ENCODE results near the gene NGLY1. TPM values are rescaled to one million over a fixed set of nuclear protein-coding genes. Genes with fewer than 3 reads are reported as not detected.

Gene NGLY1
- polyA plus RNA-seq, 1 experiment: 13.9 TPM

GRCh38 chr3:25692341-25692740 lies 90.9 kb downstream of the NGLY1 start:
- no peaks in the 10 kb centered on the region for H3K9me3 ChIP-seq (ENCODE audit: control insufficient read depth, insufficient read depth, low read length)
- H3K4me3 ChIP-seq (ENCODE audit: low read depth, low read length): no peak overlapping the region
- H3K27me3 ChIP-seq (ENCODE audit: control insufficient read depth, insufficient read depth, low read length): peaks cover 3% of the 10 kb centered on the region
- H3K27ac ChIP-seq (ENCODE audit: low read depth, low read length): no peak overlapping the region
- ChIA-PET POLR2A (no interaction called here), CTCF (no interaction called here)
- no peak for DNase-seq (ENCODE audit: low read depth, low spot score)
- TF ChIP-seq CTCF (IDR thresholded peaks at IDR 0.05; ENCODE audit: low read depth, low read length): no peak

DNA sequence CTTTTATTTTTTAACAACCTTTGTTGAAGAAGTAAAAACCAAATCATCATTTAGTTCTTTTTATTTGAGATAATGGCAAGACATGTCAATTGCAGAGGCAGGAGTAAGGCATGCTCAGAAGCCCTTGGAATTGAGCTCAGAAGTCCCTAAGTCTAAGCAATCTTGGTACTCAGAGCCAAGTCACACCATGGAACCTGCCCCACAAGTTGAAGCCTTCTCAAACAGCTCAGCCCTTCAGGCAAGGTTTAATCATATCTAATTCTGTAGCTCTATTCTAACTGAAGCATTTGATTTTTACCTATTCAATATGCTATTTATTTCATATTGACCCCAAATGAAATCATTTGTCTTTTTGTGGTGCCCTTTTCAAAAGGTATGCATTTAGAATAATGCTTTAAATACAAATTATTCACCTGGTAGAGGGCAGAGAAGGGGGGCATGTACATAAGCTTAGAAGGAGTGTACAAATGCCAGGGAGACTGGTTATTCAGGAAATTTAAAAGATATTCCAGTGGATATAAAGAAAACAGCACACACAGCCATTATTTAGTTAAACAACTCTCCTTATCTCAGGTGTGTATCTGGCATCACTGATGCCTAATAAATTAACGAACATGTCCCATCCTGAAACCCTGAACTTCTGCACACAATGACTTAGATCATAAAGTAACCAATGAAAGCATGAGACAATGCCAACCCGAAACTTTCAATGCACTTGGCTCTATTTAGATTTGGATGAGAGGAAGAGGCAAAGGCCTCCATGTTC lies 92.3 kb downstream of the NGLY1 start:
- CTCF ChIA-PET: no interaction called here
- TF ChIP-seq CTCF (IDR thresholded peaks at IDR 0.05; ENCODE audit: low read depth, low read length): no peak
- POLR2A ChIA-PET: no interaction called here

DNA sequence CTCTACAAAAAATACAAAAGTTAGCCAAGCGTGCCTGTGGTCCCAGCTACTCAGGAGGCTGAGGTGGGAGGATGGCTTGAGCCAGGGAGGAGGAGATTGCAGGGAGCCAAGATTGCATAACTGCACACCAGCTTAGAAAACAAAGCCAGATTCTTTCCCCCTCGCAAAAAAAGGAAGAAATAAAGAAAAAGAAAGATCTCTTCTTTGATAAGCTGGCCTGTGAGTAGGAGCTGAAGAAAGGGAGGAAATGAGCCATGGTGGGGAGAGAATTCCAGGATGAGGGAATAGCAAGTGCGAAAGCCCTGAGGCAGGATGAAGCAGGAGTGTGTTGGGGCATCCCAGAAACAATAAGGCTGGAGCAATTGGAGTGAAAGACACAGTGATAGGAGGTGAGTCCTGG lies 94.0 kb downstream of the NGLY1 start:
- ChIA-PET POLR2A (no interaction called here), CTCF (no interaction called here)
- Histone ChIP-seq H3K9me3 (ENCODE audit: control insufficient read depth, insufficient read depth, low read length) (no peaks in the 10 kb centered on the region), H3K4me3 (ENCODE audit: low read depth, low read length) (no peak overlapping the region), H3K27ac (ENCODE audit: low read depth, low read length) (no peak overlapping the region), H3K27me3 (ENCODE audit: control insufficient read depth, insufficient read depth, low read length) (peaks cover 3% of the 10 kb centered on the region)
- DNase-seq (ENCODE audit: low read depth, low spot score): no peak
- TF ChIP-seq CTCF (IDR thresholded peaks at IDR 0.05; ENCODE audit: low read depth, low read length): no peak

More for the DNA sequence above, 92.3 kb downstream of the NGLY1 start:
- Histone ChIP-seq H3K27ac (ENCODE audit: low read depth, low read length) (no peak overlapping the region), H3K9me3 (ENCODE audit: control insufficient read depth, insufficient read depth, low read length) (no peaks in the 10 kb centered on the region), H3K4me3 (ENCODE audit: low read depth, low read length) (no peak overlapping the region), H3K27me3 (ENCODE audit: control insufficient read depth, insufficient read depth, low read length) (peaks cover 3% of the 10 kb centered on the region)
- no peak for DNase-seq (ENCODE audit: low read depth, low spot score)

- Histone ChIP-seq H3K4me3 (ENCODE audit: low read depth, low read length) (no peak overlapping the region), H3K9me3 (ENCODE audit: control insufficient read depth, insufficient read depth, low read length) (no peaks in the 10 kb centered on the region), H3K27me3 (ENCODE audit: control insufficient read depth, insufficient read depth, low read length) (peaks cover 3% of the 10 kb centered on the region), H3K27ac (ENCODE audit: low read depth, low read length) (no peak overlapping the region)
- no peak for DNase-seq (ENCODE audit: low read depth, low spot score)
- ChIA-PET POLR2A (no interaction called here), CTCF (no interaction called here)
- TF ChIP-seq CTCF (IDR thresholded peaks at IDR 0.05; ENCODE audit: low read depth, low read length): no peak
These were observed 95.5 kb downstream of the NGLY1 start for GRCh38 chr3:25687742-25688141.

GRCh38 chr3:25686766-25687165 lies 96.5 kb downstream of the NGLY1 start:
- ChIA-PET POLR2A (no interaction called here), CTCF (interaction anchor here (0.6 kb wide), 1 partner anchor 66 kb away, joined by 3 read pairs; no protein-coding TSS in a partner anchor)
- no peaks in the 10 kb centered on the region for H3K27me3 ChIP-seq (ENCODE audit: control insufficient read depth, insufficient read depth, low read length)
- DNase-seq (ENCODE audit: low read depth, low spot score): no peak
- no peak overlapping the region for H3K4me3 ChIP-seq (ENCODE audit: low read depth, low read length)
- no peak for TF ChIP-seq CTCF (IDR thresholded peaks at IDR 0.05; ENCODE audit: low read depth, low read length)
- no peaks in the 10 kb centered on the region for H3K9me3 ChIP-seq (ENCODE audit: control insufficient read depth, insufficient read depth, low read length)
- no peak overlapping the region for H3K27ac ChIP-seq (ENCODE audit: low read depth, low read length)
